Endothelial cell of umbilical vein (primary cell): ENCODE data around the gene RABGAP1. TPM values are rescaled to one million over a fixed set of nuclear protein-coding genes. Genes with fewer than 3 reads are reported as not detected.

Experiments used
- BruUV-seq: library from RNA; stranded (reverse); fragments of 400-500 nt; replicated peaks from 2 replicates; lab custom pipeline; 2021; lab: Mats Ljungman, UMichigan
- CTCF ChIA-PET: fragments of 300-600, 350-600 bp; sonication (Branson Sonifier 250); formaldehyde crosslinking; loops from one replicate; lab custom pipeline; 2021; ENCODE audit warnings: antibody characterized with exemption, inconsistent platforms; lab: Charles Lee
- POLR2A ChIA-PET: fragments of 300-600, 350-600 bp; sonication (Branson Sonifier 250); formaldehyde crosslinking; loops from one replicate; lab custom pipeline; 2021; ENCODE audit warnings: antibody characterized with exemption, inconsistent platforms; lab: Charles Lee
- DNase-seq: peaks from one replicate; pipeline ENCODE4 v3.0.0-alpha.2; 2011; ENCODE audit warnings: low read depth, low spot score
- FAIRE-seq: peaks from 2 replicates; lab custom pipeline; 2011; peaks lifted over from hg19 to GRCh38; lab: Jason Lieb, UNC
- H2AFZ ChIP-seq: 2 replicates; pipeline ENCODE4 v1.6.0; 2012; ENCODE audit warnings: low read depth, low read length, control low read depth, inconsistent platforms
- H3K27ac ChIP-seq: 2 replicates; pipeline ENCODE4 v1.5.1; 2011; ENCODE audit warnings: low read depth, mild to moderate bottlenecking, control low read depth, low read length, moderate library complexity; ENCODE audit not compliant: insufficient read depth
- H3K27me3 ChIP-seq, 2 experiments: 2 replicates each; pipeline versions ENCODE4 v1.6.0 to v1.6.1; 2011; ENCODE audit warnings: low read length in 2 of 2, mixed read lengths in 1 of 2; ENCODE audit not compliant: control insufficient read depth in 2 of 2, insufficient read depth in 2 of 2
- H3K36me3 ChIP-seq, 2 experiments: 2 replicates in 1 of 2; 3 replicates in 1 of 2; pipeline ENCODE4 v1.5.1; 2011; ENCODE audit warnings: low read length in 2 of 2, mild to moderate bottlenecking in 1 of 2, moderate library complexity in 1 of 2; ENCODE audit not compliant: control insufficient read depth in 2 of 2, insufficient read depth in 2 of 2; ENCODE audit errors: extremely low read depth in 1 of 2
- H3K4me1 ChIP-seq: 3 replicates; pipeline ENCODE4 v1.5.1; 2011; ENCODE audit warnings: mild to moderate bottlenecking, low read length; ENCODE audit not compliant: control insufficient read depth, insufficient read depth; ENCODE audit errors: extremely low read depth
- H3K4me2 ChIP-seq: 2 replicates; pipeline ENCODE4 v1.6.1; 2011; ENCODE audit warnings: low read length, control low read depth, mixed read lengths; ENCODE audit not compliant: insufficient read depth
- H3K4me3 ChIP-seq, 3 experiments: fragments of 200-600 bp in 1 of 3; sonication (generic), shearing (Covaris generic) in 1 of 3; replicated peaks in 1 of 3; 2 replicates each; pipeline ENCODE4 v1.5.1; 2011 to 2016; ENCODE audit warnings: control low read depth in 3 of 3, low read length in 3 of 3, mild to moderate bottlenecking in 2 of 3, inconsistent platforms in 1 of 3, low read depth in 1 of 3, moderate library complexity in 1 of 3; ENCODE audit not compliant: insufficient read depth in 1 of 3
- H3K79me2 ChIP-seq: 2 replicates; pipeline ENCODE4 v1.6.0; 2012; ENCODE audit warnings: low read length, inconsistent platforms; ENCODE audit not compliant: control insufficient read depth, insufficient read depth
- H3K9ac ChIP-seq: replicated peaks from 2 replicates; pipeline ENCODE3; 2011; ENCODE audit warnings: low read length, control low read depth; ENCODE audit not compliant: insufficient read depth; ENCODE audit errors: extremely low read depth
- H3K9me1 ChIP-seq: replicated peaks from 3 replicates; pipeline ENCODE4 v1.6.0; 2011; ENCODE audit warnings: mild to moderate bottlenecking, low read length; ENCODE audit not compliant: control insufficient read depth, insufficient read depth; ENCODE audit errors: extremely low read depth
- H3K9me3 ChIP-seq: replicated peaks from 2 replicates; pipeline ENCODE4 v1.5.1; 2012; ENCODE audit warnings: low read length, inconsistent platforms; ENCODE audit not compliant: control insufficient read depth, insufficient read depth
- H4K20me1 ChIP-seq: replicated peaks from 2 replicates; pipeline ENCODE3; 2011; ENCODE audit warnings: mild to moderate bottlenecking, low read length; ENCODE audit not compliant: control insufficient read depth, insufficient read depth; ENCODE audit errors: extremely low read depth
- EZH2 ChIP-seq: IDR thresholded peaks from 2 replicates; pipeline ENCODE4 v1.6.1; 2012; ENCODE audit warnings: borderline replicate concordance, low read depth, mild to moderate bottlenecking, moderate library complexity, low read length, inconsistent platforms; ENCODE audit not compliant: severe bottlenecking
- FOS ChIP-seq: IDR thresholded peaks from 2 replicates; pipeline ENCODE4 v1.6.1; 2011; ENCODE audit warnings: mild to moderate bottlenecking, low read length, moderate library complexity, borderline replicate concordance; ENCODE audit not compliant: insufficient read depth
- GATA2 ChIP-seq: IDR thresholded peaks from 2 replicates; pipeline ENCODE4 v1.7.0; 2011; ENCODE audit warnings: low read depth, mild to moderate bottlenecking, moderate library complexity, mixed read lengths, low read length; ENCODE audit not compliant: insufficient read length, insufficient read depth
- JUN ChIP-seq: IDR thresholded peaks from 2 replicates; pipeline ENCODE4 v1.6.1; 2011; ENCODE audit warnings: borderline replicate concordance, low read depth; ENCODE audit not compliant: insufficient read length, insufficient read depth
- MYC ChIP-seq: IDR thresholded peaks from one replicate; pipeline ENCODE4 v1.6.1; 2011; ENCODE audit warnings: mild to moderate bottlenecking, low read depth, low read length
- POLR2A ChIP-seq: IDR thresholded peaks from 2 replicates; pipeline ENCODE4 v1.6.1; 2012; ENCODE audit warnings: low read depth, mild to moderate bottlenecking, control low read depth, low read length
- POLR2AphosphoS5 ChIP-seq: IDR thresholded peaks from 2 replicates; pipeline ENCODE4 v1.6.1; 2012; ENCODE audit warnings: low read depth, mild to moderate bottlenecking, control low read depth, low read length, moderate library complexity; ENCODE audit not compliant: insufficient read depth
- dilution Hi-C: fragments of 300-500 bp; cut with MboI; formaldehyde crosslinking; loops from one replicate; pipeline ENCODE4 v1.15.0; 2019; ENCODE audit warnings: low sequenced_read_pairs; ENCODE audit not compliant: extremely low pct_ligation_motif_present
- intact Hi-C: fragments of 100-400 bp; cut with micrococcal nuclease; formaldehyde crosslinking; loops from one replicate; pipeline ENCODE4 v1.10.0; 2022
- polyA plus RNA-seq, 4 experiments: library from polyadenylated mRNA; depleted of rRNA in 3 of 4; stranded (reverse) in 3 of 4; unstranded in 1 of 4; fragments of >200 nt; gene quantifications; 2 replicates each; pipeline versions ENCODE4 v1.2.1 to v1.2.3, GENCODE V29; 2011 to 2012; ENCODE audit warnings: missing spikeins in 1 of 4
- total RNA-seq: library from RNA; stranded (reverse); gene quantifications from 2 replicates; pipeline ENCODE4 v1.2.3, GENCODE V29; 2021
- TF ChIP-seq, protein P1 (sequence below): IDR thresholded peaks from 2 replicates; pipeline ENCODE4 v1.6.1; 2011; ENCODE audit not compliant: insufficient read depth, insufficient read length
- TF ChIP-seq, protein P2 (sequence below), 2 donors: IDR thresholded peaks; 1 replicate in 1 of 2; 2 replicates in 1 of 2; pipeline ENCODE4 v1.5.1; 2011; ENCODE audit warnings: low read length in 2 of 2, mild to moderate bottlenecking in 2 of 2, moderate library complexity in 2 of 2, control low read depth in 1 of 2, inconsistent platforms in 1 of 2, low read depth in 1 of 2; ENCODE audit not compliant: insufficient read depth in 1 of 2; ENCODE audit errors: extremely low read depth in 1 of 2

The RABGAP1 gene
- total and polyA plus RNA-seq, 2 donors (not counting 3 experiments of a cell fraction or from before 2014, with no cell fraction given), result 19.0 to 53.6 TPM

DNA sequence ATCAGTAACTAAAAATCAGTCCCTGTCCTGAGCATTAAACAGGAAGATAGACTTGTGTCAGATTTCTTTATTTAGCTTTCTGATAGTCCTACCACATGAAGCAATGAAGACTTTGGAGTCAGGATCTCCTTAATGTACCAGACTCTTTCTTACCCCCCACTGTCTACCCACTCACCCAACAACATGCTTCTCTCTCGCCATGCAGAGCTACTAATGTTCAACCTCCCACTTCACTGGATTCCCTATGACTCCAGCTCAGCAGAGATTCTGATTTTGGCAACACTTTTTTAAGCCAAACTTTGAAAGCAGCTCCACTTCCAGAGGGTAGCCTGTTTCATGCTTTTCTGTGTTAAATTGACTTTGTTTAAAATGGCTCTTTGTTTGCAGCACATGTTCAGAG lies 143.4 kb downstream of the RABGAP1 start:
- no peak for FAIRE-seq
- H3K4me3 ChIP-seq, result no peak overlapping the region
- no peaks in the 10 kb centered on the region for H4K20me1 ChIP-seq
- CTCF ChIA-PET, result interaction anchor here (0.7 to 7.0 kb wide), 6 partner anchors 9 to 270 kb away, joined by 3 to 148 read pairs (median 4); no protein-coding TSS in a partner anchor
- DNase-seq, result no peak
- H3K27me3 ChIP-seq, result no peaks in the 10 kb centered on the region
- no peak overlapping the region for H3K9ac ChIP-seq
- TF ChIP-seq JUN (no peak), MYC (no peak), POLR2A (no peak), EZH2 (no peak), GATA2 (no peak), FOS (no peak), POLR2AphosphoS5 (no peak)
- TF ChIP-seq, protein P1, sequence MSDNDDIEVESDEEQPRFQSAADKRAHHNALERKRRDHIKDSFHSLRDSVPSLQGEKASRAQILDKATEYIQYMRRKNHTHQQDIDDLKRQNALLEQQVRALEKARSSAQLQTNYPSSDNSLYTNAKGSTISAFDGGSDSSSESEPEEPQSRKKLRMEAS, result no peak
- TF ChIP-seq, protein P2, sequence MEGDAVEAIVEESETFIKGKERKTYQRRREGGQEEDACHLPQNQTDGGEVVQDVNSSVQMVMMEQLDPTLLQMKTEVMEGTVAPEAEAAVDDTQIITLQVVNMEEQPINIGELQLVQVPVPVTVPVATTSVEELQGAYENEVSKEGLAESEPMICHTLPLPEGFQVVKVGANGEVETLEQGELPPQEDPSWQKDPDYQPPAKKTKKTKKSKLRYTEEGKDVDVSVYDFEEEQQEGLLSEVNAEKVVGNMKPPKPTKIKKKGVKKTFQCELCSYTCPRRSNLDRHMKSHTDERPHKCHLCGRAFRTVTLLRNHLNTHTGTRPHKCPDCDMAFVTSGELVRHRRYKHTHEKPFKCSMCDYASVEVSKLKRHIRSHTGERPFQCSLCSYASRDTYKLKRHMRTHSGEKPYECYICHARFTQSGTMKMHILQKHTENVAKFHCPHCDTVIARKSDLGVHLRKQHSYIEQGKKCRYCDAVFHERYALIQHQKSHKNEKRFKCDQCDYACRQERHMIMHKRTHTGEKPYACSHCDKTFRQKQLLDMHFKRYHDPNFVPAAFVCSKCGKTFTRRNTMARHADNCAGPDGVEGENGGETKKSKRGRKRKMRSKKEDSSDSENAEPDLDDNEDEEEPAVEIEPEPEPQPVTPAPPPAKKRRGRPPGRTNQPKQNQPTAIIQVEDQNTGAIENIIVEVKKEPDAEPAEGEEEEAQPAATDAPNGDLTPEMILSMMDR (IDR thresholded peaks at IDR 0.05; ENCODE audit: extremely low read depth in 1 of 2, insufficient read depth in 1 of 2, low read depth in 1 of 2, low read length in 2 of 2), result no peak
- no peaks in the 10 kb centered on the region for H3K9me1 ChIP-seq
- BruUV-seq, result no TSS peak
- H3K27ac ChIP-seq, result no peak overlapping the region
- H3K4me2 ChIP-seq, result no peak overlapping the region
- dilution Hi-C loops (no loop called here), intact Hi-C loops (no loop called here)
- no peak overlapping the region for H2AFZ ChIP-seq
- POLR2A ChIA-PET, result interaction anchor here (0.7 kb wide), 1 partner anchor 267 kb away, joined by 3 read pairs; no protein-coding TSS in a partner anchor
- no peaks in the 10 kb centered on the region for H3K79me2 ChIP-seq
- H3K36me3 ChIP-seq, result peaks cover 4 to 15% of the 10 kb centered on the region in 2 experiments
- H3K4me1 ChIP-seq, result no peaks in the 10 kb centered on the region
- no peaks in the 10 kb centered on the region for H3K9me3 ChIP-seq
